Mucosa of descending colon (tissue), 3 donors: ENCODE measurements around the gene ARHGAP11A. TPM values are rescaled to one million over a fixed set of nuclear protein-coding genes. Genes with fewer than 3 reads are reported as not detected.

ENCODE experiments used
- ATAC-seq: fragments of 200-7000 bp; cut with Tn5 transposase; one replicate; pipeline ENCODE4 v1.9.1; 2020; ENCODE audit warnings: mild to moderate bottlenecking, moderate library complexity
- DNase-seq, 3 donors: peaks; one replicate each; pipeline ENCODE4 v3.0.0-alpha.2; 2020
- H3K36me3 ChIP-seq: fragments of 200-600 bp; one replicate; pipeline ENCODE4 v1.8.0; 2021; ENCODE audit warnings: low read depth, mild to moderate bottlenecking
- H3K4me1 ChIP-seq: fragments of 200-600 bp; one replicate; pipeline ENCODE4 v1.8.0; 2021; ENCODE audit warnings: low read depth, mild to moderate bottlenecking
- H3K4me3 ChIP-seq: fragments of 200-600 bp; one replicate; pipeline ENCODE4 v1.8.0; 2021; ENCODE audit warnings: mild to moderate bottlenecking
- H3K9me3 ChIP-seq: fragments of 200-600 bp; one replicate; pipeline ENCODE4 v1.8.0; 2021; ENCODE audit warnings: mild to moderate bottlenecking
- CTCF ChIP-seq: fragments of 200-600 bp; IDR thresholded peaks from one replicate; pipeline ENCODE4 v1.8.0; 2022; ENCODE audit warnings: antibody characterized with exemption, mild to moderate bottlenecking
- intact Hi-C, 2 donors: fragments of 100-400 bp; cut with DNase I in 1 of 2; cut with micrococcal nuclease in 1 of 2; formaldehyde crosslinking; loops; one replicate each; pipeline versions ENCODE4 v1.11.0 to v1.11.1; 2022; cut with DNase I, micrococcal nuclease
- total RNA-seq, 3 donors: library from RNA; stranded (reverse); fragmentation: NEBNext Ultra II Directional in 2 of 3; extraction: Animal tissue kit (Norgen Biotek cat#: 25700) in 2 of 3; gene quantifications; one replicate each; pipeline versions ENCODE4 v1.2.1 to v1.2.4, GENCODE V29; 2021 to 2023
- donor health status: DM: no; HTN: no; CAD: no; lungs with moderate emphysema.
- donor health status: DM: no; HTN: no; CAD: no.
- donor health status: DM: no; HTN: yes; CAD: no.

ARHGAP11A gene
- total RNA-seq, 3 donors from 2014 or later: 5.6 to 23.8 (median 7.7) TPM

GRCh38 chr15:32685576-32685975 is 70.3 kb downstream of the ARHGAP11A start:
- H3K9me3 ChIP-seq: no peaks in the 10 kb centered on the region
- no peak for TF ChIP-seq CTCF
- DNase-seq: no peak
- H3K36me3 ChIP-seq: no peaks in the 10 kb centered on the region
- no peak overlapping the region for H3K4me3 ChIP-seq
- intact Hi-C loops: no loop called here
- no peak for ATAC-seq
- H3K4me1 ChIP-seq: peaks cover 2% of the 10 kb centered on the region

GRCh38 chr15:32687556-32687955 is 72.3 kb downstream of the ARHGAP11A start:
- ATAC-seq (no peak), DNase-seq (no peak)
- Histone ChIP-seq H3K36me3 (no peaks in the 10 kb centered on the region), H3K9me3 (no peaks in the 10 kb centered on the region), H3K4me1 (peaks cover 2% of the 10 kb centered on the region), H3K4me3 (no peak overlapping the region)
- TF ChIP-seq CTCF: no peak
- intact Hi-C loops: no loop called here

DNA sequence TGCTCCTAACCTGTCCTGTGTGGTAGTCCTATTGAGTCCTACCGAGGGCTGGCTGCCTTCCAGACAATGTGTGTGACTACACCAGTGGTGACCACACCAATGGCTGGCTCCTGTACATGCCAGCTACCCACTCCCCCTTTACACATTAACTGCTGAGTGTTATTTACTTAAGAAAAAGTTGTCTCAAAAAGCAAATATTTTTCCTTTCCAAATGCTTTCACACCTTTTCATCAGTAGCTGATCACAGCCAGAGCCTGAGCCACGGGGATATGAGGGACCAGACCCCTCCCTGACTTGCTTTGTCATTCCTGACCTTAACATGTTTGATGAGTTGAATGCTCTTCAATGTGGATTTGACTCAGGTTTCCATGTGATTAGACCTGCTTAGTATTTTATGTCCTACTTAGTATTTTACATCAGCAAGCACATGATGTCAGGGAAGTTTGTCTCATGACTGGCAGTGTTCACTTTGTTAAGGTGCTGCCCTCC is 72.9 kb downstream of the ARHGAP11A start:
- H3K4me3 ChIP-seq: no peak overlapping the region
- DNase-seq: peak in 1 of 3 donors; percentile 59
- no peaks in the 10 kb centered on the region for H3K36me3 ChIP-seq
- intact Hi-C loops: no loop called here
- TF ChIP-seq CTCF: no peak
- H3K4me1 ChIP-seq: peaks cover 2% of the 10 kb centered on the region
- no peaks in the 10 kb centered on the region for H3K9me3 ChIP-seq
- peak; percentile 53 for ATAC-seq

Other genes with a start within 250 kb of the ARHGAP11A start
- 1 to 10 TPM in 2 of 3 donors, under 1 TPM in 1; 0.43 to 2.0 (median 1.2) TPM for gene GOLGA8K, start 212.2 kb upstream of the ARHGAP11A start, total RNA-seq
- 1 to 10 TPM in 1 of 3 donors, under 1 TPM in 2; 0.60 to 1.5 (median 0.60) TPM for gene GOLGA8O, start 159.9 kb upstream of the ARHGAP11A start, total RNA-seq
- gene GOLGA8N, start 22.0 kb upstream of the ARHGAP11A start, total RNA-seq: 10 to 100 TPM in 1 of 3 donors, 1 to 10 TPM in 2; 3.7 to 10.5 (median 8.8) TPM
- gene SCG5, start 26.2 kb downstream of the ARHGAP11A start, total RNA-seq: 1 to 10 TPM; 4.2 to 7.0 (median 5.7) TPM
- 10 to 100 TPM in 2 of 3 donors, 1 to 10 TPM in 1; 9.1 to 77.8 (median 44.8) TPM for gene GREM1, start 102.5 kb downstream of the ARHGAP11A start, total RNA-seq